H1 (cell line): ENCODE data around the gene GPALPP1. TPM values are rescaled to one million over a fixed set of nuclear protein-coding genes. Genes with fewer than 3 reads are reported as not detected.

Experiments used
- CEBPB ChIP-seq: IDR thresholded peaks from 2 replicates; pipeline ENCODE4 v1.6.1; 2012; ENCODE audit warnings: low read depth, low read length
- MAFK ChIP-seq: IDR thresholded peaks from 2 replicates; pipeline ENCODE4 v1.6.1; 2012; ENCODE audit warnings: low read depth, mild to moderate bottlenecking, improper control_type of control experiment, low read length
- POLR2A ChIP-seq, 2 experiments: IDR thresholded peaks; 1 replicate in 1 of 2; 2 replicates in 1 of 2; pipeline ENCODE4 v1.6.1; 2011; ENCODE audit warnings: low read depth in 2 of 2, low read length in 2 of 2, mild to moderate bottlenecking in 2 of 2; ENCODE audit errors: control extremely low read depth in 1 of 2
- SUZ12 ChIP-seq: fragments of 200-600 bp; sonication (generic); IDR thresholded peaks from 2 replicates; pipeline ENCODE4 v1.6.1; 2012; ENCODE audit warnings: mild to moderate bottlenecking, inconsistent platforms, low read length, moderate library complexity, mixed read lengths
- polyA plus RNA-seq, 7 experiments: library from polyadenylated mRNA; depleted of rRNA in 3 of 7; stranded (reverse) in 5 of 7; unstranded in 2 of 7; fragments of >200 nt in 5 of 7; fragments of 200-250 nt in 2 of 7; gene quantifications; 1 replicate in 5 of 7; 2 replicates in 1 of 7; 4 replicates in 1 of 7; pipeline versions ENCODE4 v1.2.1 to v1.2.3, GENCODE V29; 2011 to 2013; ENCODE audit warnings: missing spikeins in 2 of 7, mixed read lengths in 2 of 7
- total RNA-seq: library from RNA; stranded (reverse); fragmentation: NEBNext Ultra II Directional; extraction: Animal tissue kit (Norgen Biotek cat#: 25700); gene quantifications from 2 replicates; pipeline ENCODE4 v1.2.1, GENCODE V29; 2021
- TF ChIP-seq, protein P1 (sequence below): fragments of 300-600 bp; sonication (generic); IDR thresholded peaks from 2 replicates; pipeline ENCODE4 v1.7.1; 2012; ENCODE audit warnings: low read length, moderate library complexity, mild to moderate bottlenecking, inconsistent platforms; ENCODE audit not compliant: insufficient replicate concordance

The GPALPP1 gene
- total and polyA plus RNA-seq, 2 of the 8 experiments (the other 6 are each of a cell fraction or from before 2014, with no cell fraction given) = 8.5 to 26.1 TPM

DNA sequence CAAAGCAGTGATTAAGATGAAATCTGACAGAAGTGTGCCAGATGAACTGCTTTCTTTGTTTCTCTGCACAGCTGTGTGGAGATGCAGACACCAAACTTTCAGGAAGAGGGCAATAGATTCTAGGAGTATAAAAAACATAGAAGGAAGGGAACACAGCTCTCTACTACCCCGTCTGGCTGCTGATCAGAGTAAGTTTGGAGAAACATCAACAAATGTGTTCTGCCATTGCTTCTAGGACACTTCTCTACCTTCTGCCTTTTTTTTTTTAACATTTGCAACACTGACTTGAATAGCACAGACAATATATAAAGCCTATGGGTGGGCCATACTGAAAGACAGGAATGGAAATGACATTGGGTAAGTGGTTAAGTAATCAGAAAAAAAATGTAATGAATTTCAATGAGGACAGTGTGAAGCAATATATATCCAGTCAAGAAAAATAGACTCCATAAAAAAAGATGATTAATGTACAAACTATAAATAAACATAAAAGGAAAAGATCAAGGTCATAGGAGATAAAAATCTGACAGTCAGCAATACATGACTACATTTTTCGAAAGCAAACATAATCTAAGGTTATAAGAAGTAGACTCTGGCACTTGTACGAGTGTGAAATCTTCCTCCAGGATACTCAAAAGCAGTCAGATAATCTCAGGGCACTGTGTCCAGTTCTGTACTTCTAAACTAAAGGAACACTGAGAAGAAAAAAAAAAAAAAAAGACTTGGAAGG is 21.5 kb upstream of the GPALPP1 start (continued):
- TF ChIP-seq, protein P1, sequence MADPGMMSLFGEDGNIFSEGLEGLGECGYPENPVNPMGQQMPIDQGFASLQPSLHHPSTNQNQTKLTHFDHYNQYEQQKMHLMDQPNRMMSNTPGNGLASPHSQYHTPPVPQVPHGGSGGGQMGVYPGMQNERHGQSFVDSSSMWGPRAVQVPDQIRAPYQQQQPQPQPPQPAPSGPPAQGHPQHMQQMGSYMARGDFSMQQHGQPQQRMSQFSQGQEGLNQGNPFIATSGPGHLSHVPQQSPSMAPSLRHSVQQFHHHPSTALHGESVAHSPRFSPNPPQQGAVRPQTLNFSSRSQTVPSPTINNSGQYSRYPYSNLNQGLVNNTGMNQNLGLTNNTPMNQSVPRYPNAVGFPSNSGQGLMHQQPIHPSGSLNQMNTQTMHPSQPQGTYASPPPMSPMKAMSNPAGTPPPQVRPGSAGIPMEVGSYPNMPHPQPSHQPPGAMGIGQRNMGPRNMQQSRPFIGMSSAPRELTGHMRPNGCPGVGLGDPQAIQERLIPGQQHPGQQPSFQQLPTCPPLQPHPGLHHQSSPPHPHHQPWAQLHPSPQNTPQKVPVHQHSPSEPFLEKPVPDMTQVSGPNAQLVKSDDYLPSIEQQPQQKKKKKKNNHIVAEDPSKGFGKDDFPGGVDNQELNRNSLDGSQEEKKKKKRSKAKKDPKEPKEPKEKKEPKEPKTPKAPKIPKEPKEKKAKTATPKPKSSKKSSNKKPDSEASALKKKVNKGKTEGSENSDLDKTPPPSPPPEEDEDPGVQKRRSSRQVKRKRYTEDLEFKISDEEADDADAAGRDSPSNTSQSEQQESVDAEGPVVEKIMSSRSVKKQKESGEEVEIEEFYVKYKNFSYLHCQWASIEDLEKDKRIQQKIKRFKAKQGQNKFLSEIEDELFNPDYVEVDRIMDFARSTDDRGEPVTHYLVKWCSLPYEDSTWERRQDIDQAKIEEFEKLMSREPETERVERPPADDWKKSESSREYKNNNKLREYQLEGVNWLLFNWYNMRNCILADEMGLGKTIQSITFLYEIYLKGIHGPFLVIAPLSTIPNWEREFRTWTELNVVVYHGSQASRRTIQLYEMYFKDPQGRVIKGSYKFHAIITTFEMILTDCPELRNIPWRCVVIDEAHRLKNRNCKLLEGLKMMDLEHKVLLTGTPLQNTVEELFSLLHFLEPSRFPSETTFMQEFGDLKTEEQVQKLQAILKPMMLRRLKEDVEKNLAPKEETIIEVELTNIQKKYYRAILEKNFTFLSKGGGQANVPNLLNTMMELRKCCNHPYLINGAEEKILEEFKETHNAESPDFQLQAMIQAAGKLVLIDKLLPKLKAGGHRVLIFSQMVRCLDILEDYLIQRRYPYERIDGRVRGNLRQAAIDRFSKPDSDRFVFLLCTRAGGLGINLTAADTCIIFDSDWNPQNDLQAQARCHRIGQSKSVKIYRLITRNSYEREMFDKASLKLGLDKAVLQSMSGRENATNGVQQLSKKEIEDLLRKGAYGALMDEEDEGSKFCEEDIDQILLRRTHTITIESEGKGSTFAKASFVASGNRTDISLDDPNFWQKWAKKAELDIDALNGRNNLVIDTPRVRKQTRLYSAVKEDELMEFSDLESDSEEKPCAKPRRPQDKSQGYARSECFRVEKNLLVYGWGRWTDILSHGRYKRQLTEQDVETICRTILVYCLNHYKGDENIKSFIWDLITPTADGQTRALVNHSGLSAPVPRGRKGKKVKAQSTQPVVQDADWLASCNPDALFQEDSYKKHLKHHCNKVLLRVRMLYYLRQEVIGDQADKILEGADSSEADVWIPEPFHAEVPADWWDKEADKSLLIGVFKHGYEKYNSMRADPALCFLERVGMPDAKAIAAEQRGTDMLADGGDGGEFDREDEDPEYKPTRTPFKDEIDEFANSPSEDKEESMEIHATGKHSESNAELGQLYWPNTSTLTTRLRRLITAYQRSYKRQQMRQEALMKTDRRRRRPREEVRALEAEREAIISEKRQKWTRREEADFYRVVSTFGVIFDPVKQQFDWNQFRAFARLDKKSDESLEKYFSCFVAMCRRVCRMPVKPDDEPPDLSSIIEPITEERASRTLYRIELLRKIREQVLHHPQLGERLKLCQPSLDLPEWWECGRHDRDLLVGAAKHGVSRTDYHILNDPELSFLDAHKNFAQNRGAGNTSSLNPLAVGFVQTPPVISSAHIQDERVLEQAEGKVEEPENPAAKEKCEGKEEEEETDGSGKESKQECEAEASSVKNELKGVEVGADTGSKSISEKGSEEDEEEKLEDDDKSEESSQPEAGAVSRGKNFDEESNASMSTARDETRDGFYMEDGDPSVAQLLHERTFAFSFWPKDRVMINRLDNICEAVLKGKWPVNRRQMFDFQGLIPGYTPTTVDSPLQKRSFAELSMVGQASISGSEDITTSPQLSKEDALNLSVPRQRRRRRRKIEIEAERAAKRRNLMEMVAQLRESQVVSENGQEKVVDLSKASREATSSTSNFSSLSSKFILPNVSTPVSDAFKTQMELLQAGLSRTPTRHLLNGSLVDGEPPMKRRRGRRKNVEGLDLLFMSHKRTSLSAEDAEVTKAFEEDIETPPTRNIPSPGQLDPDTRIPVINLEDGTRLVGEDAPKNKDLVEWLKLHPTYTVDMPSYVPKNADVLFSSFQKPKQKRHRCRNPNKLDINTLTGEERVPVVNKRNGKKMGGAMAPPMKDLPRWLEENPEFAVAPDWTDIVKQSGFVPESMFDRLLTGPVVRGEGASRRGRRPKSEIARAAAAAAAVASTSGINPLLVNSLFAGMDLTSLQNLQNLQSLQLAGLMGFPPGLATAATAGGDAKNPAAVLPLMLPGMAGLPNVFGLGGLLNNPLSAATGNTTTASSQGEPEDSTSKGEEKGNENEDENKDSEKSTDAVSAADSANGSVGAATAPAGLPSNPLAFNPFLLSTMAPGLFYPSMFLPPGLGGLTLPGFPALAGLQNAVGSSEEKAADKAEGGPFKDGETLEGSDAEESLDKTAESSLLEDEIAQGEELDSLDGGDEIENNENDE = no peak
- TF ChIP-seq MAFK (no peak), SUZ12 (no peak), CEBPB (no peak), POLR2A (IDR thresholded peaks at IDR 0.05; ENCODE audit: control extremely low read depth in 1 of 2, low read depth in 2 of 2, low read length in 2 of 2) (no peak)
